ENCODE results near the gene FAM53B.

DNA sequence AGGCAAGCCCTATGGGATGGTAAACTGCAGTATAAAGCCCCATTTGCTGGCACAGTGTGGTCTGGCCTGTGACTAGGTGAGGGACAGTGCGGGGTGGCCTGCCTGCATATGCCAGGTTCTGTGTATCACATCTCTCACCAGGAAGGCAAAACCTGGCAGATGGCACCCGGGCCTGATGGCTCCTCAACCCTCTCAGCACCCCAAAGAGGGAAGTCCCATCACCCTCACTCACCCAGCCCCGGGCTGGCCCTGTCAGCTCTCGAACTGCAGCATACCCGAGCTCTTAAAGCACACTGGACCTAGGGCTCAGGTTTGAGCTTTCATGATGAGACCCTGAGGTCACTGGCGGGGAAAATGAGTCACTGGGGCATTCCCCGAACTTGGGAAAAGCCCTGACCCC is 152.1 kb downstream of the FAM53B start:
- TF ChIP-seq ISL1 (CRISPR knock-in tag; IDR thresholded peaks at IDR 0.05) = no peak
- TF ChIP-seq, protein P1, sequence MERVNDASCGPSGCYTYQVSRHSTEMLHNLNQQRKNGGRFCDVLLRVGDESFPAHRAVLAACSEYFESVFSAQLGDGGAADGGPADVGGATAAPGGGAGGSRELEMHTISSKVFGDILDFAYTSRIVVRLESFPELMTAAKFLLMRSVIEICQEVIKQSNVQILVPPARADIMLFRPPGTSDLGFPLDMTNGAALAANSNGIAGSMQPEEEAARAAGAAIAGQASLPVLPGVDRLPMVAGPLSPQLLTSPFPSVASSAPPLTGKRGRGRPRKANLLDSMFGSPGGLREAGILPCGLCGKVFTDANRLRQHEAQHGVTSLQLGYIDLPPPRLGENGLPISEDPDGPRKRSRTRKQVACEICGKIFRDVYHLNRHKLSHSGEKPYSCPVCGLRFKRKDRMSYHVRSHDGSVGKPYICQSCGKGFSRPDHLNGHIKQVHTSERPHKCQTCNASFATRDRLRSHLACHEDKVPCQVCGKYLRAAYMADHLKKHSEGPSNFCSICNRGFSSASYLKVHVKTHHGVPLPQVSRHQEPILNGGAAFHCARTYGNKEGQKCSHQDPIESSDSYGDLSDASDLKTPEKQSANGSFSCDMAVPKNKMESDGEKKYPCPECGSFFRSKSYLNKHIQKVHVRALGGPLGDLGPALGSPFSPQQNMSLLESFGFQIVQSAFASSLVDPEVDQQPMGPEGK (CRISPR knock-in tag; IDR thresholded peaks at IDR 0.05; ENCODE audit: borderline replicate concordance) = no peak
- TF ChIP-seq, protein P2, sequence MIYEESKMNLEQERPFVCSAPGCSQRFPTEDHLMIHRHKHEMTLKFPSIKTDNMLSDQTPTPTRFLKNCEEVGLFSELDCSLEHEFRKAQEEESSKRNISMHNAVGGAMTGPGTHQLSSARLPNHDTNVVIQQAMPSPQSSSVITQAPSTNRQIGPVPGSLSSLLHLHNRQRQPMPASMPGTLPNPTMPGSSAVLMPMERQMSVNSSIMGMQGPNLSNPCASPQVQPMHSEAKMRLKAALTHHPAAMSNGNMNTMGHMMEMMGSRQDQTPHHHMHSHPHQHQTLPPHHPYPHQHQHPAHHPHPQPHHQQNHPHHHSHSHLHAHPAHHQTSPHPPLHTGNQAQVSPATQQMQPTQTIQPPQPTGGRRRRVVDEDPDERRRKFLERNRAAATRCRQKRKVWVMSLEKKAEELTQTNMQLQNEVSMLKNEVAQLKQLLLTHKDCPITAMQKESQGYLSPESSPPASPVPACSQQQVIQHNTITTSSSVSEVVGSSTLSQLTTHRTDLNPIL (CRISPR knock-in tag; IDR thresholded peaks at IDR 0.05; ENCODE audit: low read depth) = no peak
- no peak for TF ChIP-seq ZFP30 (CRISPR knock-in tag; IDR thresholded peaks at IDR 0.05)
- TF ChIP-seq CSDC2 (CRISPR knock-in tag; IDR thresholded peaks at IDR 0.05) = no peak
- TF ChIP-seq RARB (CRISPR knock-in tag; IDR thresholded peaks at IDR 0.05) = no peak

All from SK-N-SH treated with all-trans-retinoic acid at 6 μM for 48 hours (cell line).